ENCODE data around the gene CREB3L1.
A peak's percentile ranks its signal among the peaks of the same experiment; 100 is the strongest.

CREB3L1 gene

DNA sequence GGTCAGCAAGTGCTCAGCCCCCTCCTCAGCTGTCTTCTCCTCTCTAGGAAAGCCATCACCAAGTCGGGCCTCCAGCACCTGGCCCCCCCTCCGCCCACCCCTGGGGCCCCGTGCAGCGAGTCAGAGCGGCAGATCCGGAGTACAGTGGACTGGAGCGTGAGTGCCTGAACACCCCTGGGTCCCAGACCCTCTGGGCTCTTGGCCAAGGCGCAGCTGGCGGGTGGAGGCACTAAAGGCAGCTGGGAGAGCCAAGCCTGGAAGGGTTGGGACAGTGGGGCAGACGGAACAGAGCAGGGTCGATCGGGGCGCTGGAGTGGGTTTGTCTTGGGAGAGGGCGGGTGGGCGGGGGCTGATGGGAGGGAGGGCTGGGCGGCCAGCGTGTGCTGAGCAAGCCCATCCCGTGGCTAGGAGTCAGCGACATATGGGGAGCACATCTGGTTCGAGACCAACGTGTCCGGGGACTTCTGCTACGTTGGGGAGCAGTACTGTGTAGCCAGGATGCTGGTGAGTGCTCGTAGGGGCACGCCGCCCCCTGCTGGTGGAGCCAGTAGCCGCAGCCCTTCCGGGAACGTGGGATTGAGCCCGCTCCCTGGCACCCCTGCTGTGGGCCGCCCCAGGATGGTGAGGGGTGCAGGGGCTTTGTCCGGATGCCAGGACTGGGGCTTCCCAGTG is 89.9 kb downstream of the CREB3L1 start:
- H3K4me3 ChIP-seq (ENCODE audit: low read length): no peak overlapping the region
- no peaks in the 10 kb centered on the region for H3K9me3 ChIP-seq (ENCODE audit: control insufficient read depth, insufficient read depth, low read length)
- TF ChIP-seq CTCF (IDR thresholded peaks at IDR 0.05; ENCODE audit: low read depth, low read length, poor library complexity, severe bottlenecking): peak; percentile 86
- TF ChIP-seq EZH2phosphoT487 (IDR thresholded peaks at IDR 0.05; ENCODE audit: borderline replicate concordance, low read length): no peak
- no peaks in the 10 kb centered on the region for H3K27me3 ChIP-seq (ENCODE audit: control insufficient read depth, low read length)
- peaks cover 25% of the 10 kb centered on the region for H3K36me3 ChIP-seq (ENCODE audit: control insufficient read depth, low read length)
- peaks cover 6% of the 10 kb centered on the region; the same call in 1 of the 2 replicates for H4K20me1 ChIP-seq (ENCODE audit: control insufficient read depth, insufficient read depth, low read depth, low read length)
- H3K9me2 ChIP-seq (replicated peaks; ENCODE audit: control insufficient read depth, low read length): no peaks in the 10 kb centered on the region
- H3K4me1 ChIP-seq (ENCODE audit: control insufficient read depth, low read length): peaks cover 12% of the 10 kb centered on the region
- no peak overlapping the region for H3K4me2 ChIP-seq (ENCODE audit: low read length)
- H3K27ac ChIP-seq (ENCODE audit: low read depth, low read length): no peak overlapping the region
- no peaks in the 10 kb centered on the region for H3F3A ChIP-seq (ENCODE audit: control insufficient read depth, insufficient read depth)
- peaks cover 22% of the 10 kb centered on the region for H3K79me2 ChIP-seq (ENCODE audit: control insufficient read depth, low read length)

- Histone ChIP-seq H3F3A (ENCODE audit: control insufficient read depth, insufficient read depth) (no peaks in the 10 kb centered on the region), H3K4me2 (ENCODE audit: low read length) (no peak overlapping the region), H3K9me3 (ENCODE audit: control insufficient read depth, insufficient read depth, low read length) (no peaks in the 10 kb centered on the region), H3K4me3 (ENCODE audit: low read length) (no peak overlapping the region), H3K36me3 (ENCODE audit: control insufficient read depth, low read length) (peaks cover 24% of the 10 kb centered on the region), H3K79me2 (ENCODE audit: control insufficient read depth, low read length) (peaks cover 17% of the 10 kb centered on the region), H3K4me1 (ENCODE audit: control insufficient read depth, low read length) (peaks cover 7% of the 10 kb centered on the region), H3K9me2 (replicated peaks; ENCODE audit: control insufficient read depth, low read length) (no peaks in the 10 kb centered on the region), H3K27ac (ENCODE audit: low read depth, low read length) (no peak overlapping the region), H3K27me3 (ENCODE audit: control insufficient read depth, low read length) (no peaks in the 10 kb centered on the region), H4K20me1 (ENCODE audit: control insufficient read depth, insufficient read depth, low read depth, low read length) (peaks cover 6% of the 10 kb centered on the region; the same call in 1 of the 2 replicates)
- TF ChIP-seq EZH2phosphoT487 (IDR thresholded peaks at IDR 0.05; ENCODE audit: borderline replicate concordance, low read length) (no peak), CTCF (IDR thresholded peaks at IDR 0.05; ENCODE audit: low read depth, low read length, poor library complexity, severe bottlenecking) (peak; percentile 2)
These were observed 90.4 kb downstream of the CREB3L1 start for GRCh38 chr11:46367916-46368267.

- Histone ChIP-seq H3K27me3 (ENCODE audit: control insufficient read depth, low read length) (no peaks in the 10 kb centered on the region), H3K4me1 (ENCODE audit: control insufficient read depth, low read length) (peaks cover 5% of the 10 kb centered on the region; the same call in 1 of the 2 replicates), H3K9me2 (replicated peaks; ENCODE audit: control insufficient read depth, low read length) (no peaks in the 10 kb centered on the region), H3K4me2 (ENCODE audit: low read length) (no peak overlapping the region), H3K27ac (ENCODE audit: low read depth, low read length) (no peak overlapping the region), H3F3A (ENCODE audit: control insufficient read depth, insufficient read depth) (no peaks in the 10 kb centered on the region), H3K9me3 (ENCODE audit: control insufficient read depth, insufficient read depth, low read length) (no peaks in the 10 kb centered on the region), H3K79me2 (ENCODE audit: control insufficient read depth, low read length) (peaks cover 4% of the 10 kb centered on the region; the same call in 1 of the 2 replicates), H3K36me3 (ENCODE audit: control insufficient read depth, low read length) (peaks cover 27% of the 10 kb centered on the region), H4K20me1 (ENCODE audit: control insufficient read depth, insufficient read depth, low read depth, low read length) (peaks cover 6% of the 10 kb centered on the region; the same call in 1 of the 2 replicates), H3K4me3 (ENCODE audit: low read length) (no peak overlapping the region)
- TF ChIP-seq CTCF (IDR thresholded peaks at IDR 0.05; ENCODE audit: low read depth, low read length, poor library complexity, severe bottlenecking) (peak; percentile 81), EZH2phosphoT487 (IDR thresholded peaks at IDR 0.05; ENCODE audit: borderline replicate concordance, low read length) (no peak)
These were observed 92.1 kb downstream of the CREB3L1 start for GRCh38 chr11:46369458-46370152.

Data from DOHH2 (cell line).